HCT116 (cell line): ENCODE measurements around the gene TNRC18. TPM values are rescaled to one million over a fixed set of nuclear protein-coding genes. Genes with fewer than 3 reads are reported as not detected.

Experiments
- ATAC-seq: fragments of 200-7000 bp; cut with Tn5 transposase; 2 replicates; pipeline ENCODE4 v1.9.1; 2020; ENCODE audit warnings: mild to moderate bottlenecking, moderate library complexity
- BruUV-seq: library from RNA; stranded (reverse); fragments of 400-500 nt; replicated peaks from 2 replicates; lab custom pipeline; 2021; lab: Mats Ljungman, UMichigan
- CTCF ChIA-PET: fragments of 300-600 bp; sonication (Branson Sonifier 250); formaldehyde crosslinking; loops from one replicate; lab custom pipeline; 2021; ENCODE audit warnings: antibody characterized with exemption; lab: Charles Lee
- POLR2A ChIA-PET: fragments of 300-600, 350-600 bp; sonication (Branson Sonifier 250); formaldehyde crosslinking; loops from one replicate; lab custom pipeline; 2021; ENCODE audit warnings: antibody characterized with exemption; lab: Charles Lee
- RAD21 ChIA-PET, 2 experiments: fragments of 300-600 bp; sonication (Branson Sonifier 250); formaldehyde crosslinking; loops; one replicate each; lab custom pipeline; 2023; ENCODE audit warnings: low total read pairs in 2 of 2; ENCODE audit not compliant: uncharacterized antibody in 2 of 2, unreplicated experiment in 2 of 2, low non-redundant PET in 1 of 2; lab: Charles Lee
- DNase-seq: peaks from one replicate; pipeline ENCODE4 v3.0.0-alpha.2; 2010; ENCODE audit warnings: low read depth, low spot score
- H2AFZ ChIP-seq: fragments of 200-600 bp; shearing (Covaris generic), sonication (generic); 2 replicates; pipeline ENCODE4 v1.6.1; 2017; ENCODE audit warnings: low read depth, mixed run types, mixed read lengths, antibody characterized with exemption, low read length; ENCODE audit not compliant: poor library complexity, severe bottlenecking
- H3K27ac ChIP-seq: 2 replicates; pipeline ENCODE4 v1.5.1; 2012; ENCODE audit warnings: low read depth, low read length
- H3K27me3 ChIP-seq: fragments of 200-600 bp; sonication (generic); 2 replicates; pipeline ENCODE4 v1.6.1; 2016; ENCODE audit warnings: mixed run types, low read length, mixed read lengths; ENCODE audit not compliant: insufficient read depth
- H3K36me3 ChIP-seq, 2 experiments: fragments of 200-500 bp in 1 of 2; fragments of 200-600 bp in 1 of 2; sonication (Bioruptor generic) in 1 of 2; sonication (generic) in 1 of 2; 2 replicates each; pipeline versions ENCODE4 v1.5.1 to v1.6.1; 2014 to 2016; ENCODE audit warnings: low read length in 2 of 2, inconsistent platforms in 1 of 2, mixed read lengths in 1 of 2, mixed run types in 1 of 2; ENCODE audit not compliant: insufficient read depth in 2 of 2, control insufficient read depth in 1 of 2
- H3K4me1 ChIP-seq, 2 experiments: fragments of 200-600 bp in 1 of 2; sonication (generic) in 1 of 2; 2 replicates each; pipeline versions ENCODE4 v1.5.1 to v1.6.1; 2012 to 2017; ENCODE audit warnings: low read length in 2 of 2, inconsistent platforms in 1 of 2, mild to moderate bottlenecking in 1 of 2, mixed read lengths in 1 of 2, mixed run types in 1 of 2, moderate library complexity in 1 of 2; ENCODE audit not compliant: insufficient read depth in 2 of 2, control insufficient read depth in 1 of 2
- H3K4me2 ChIP-seq: fragments of 200-600 bp; sonication (generic); 2 replicates; pipeline ENCODE4 v1.6.1; 2017; ENCODE audit warnings: mixed run types, low read length, mixed read lengths
- H3K4me3 ChIP-seq, 2 experiments: fragments of 200-600 bp in 1 of 2; sonication (generic) in 1 of 2; replicated peaks in 1 of 2; 2 replicates each; pipeline ENCODE4 v1.5.1; 2011 to 2016; ENCODE audit warnings: low read length in 2 of 2, control low read depth in 1 of 2, low read depth in 1 of 2, mild to moderate bottlenecking in 1 of 2, mixed read lengths in 1 of 2, mixed run types in 1 of 2
- H3K79me2 ChIP-seq: fragments of 200-600 bp; sonication (generic); 2 replicates; pipeline ENCODE4 v1.6.1; 2017; ENCODE audit warnings: mild to moderate bottlenecking, mixed run types, low read length, moderate library complexity, mixed read lengths; ENCODE audit not compliant: insufficient read depth
- H3K9ac ChIP-seq: fragments of 200-600 bp; sonication (generic); 2 replicates; pipeline ENCODE4 v1.6.1; 2016; ENCODE audit warnings: low read length, mixed read lengths
- H3K9me2 ChIP-seq: fragments of 200-600 bp; sonication (generic), shearing (Covaris generic); 2 replicates; pipeline ENCODE4 v1.6.1; 2017; ENCODE audit warnings: mixed run types, mild to moderate bottlenecking, moderate library complexity; ENCODE audit not compliant: insufficient read depth
- H3K9me3 ChIP-seq, 2 experiments: fragments of 200-500 bp in 1 of 2; fragments of 200-600 bp in 1 of 2; sonication (Bioruptor generic) in 1 of 2; sonication (generic) in 1 of 2; 2 replicates each; pipeline ENCODE4 v1.6.1; 2014 to 2017; ENCODE audit warnings: low read length in 2 of 2, mixed read lengths in 2 of 2, inconsistent platforms in 1 of 2, low read depth in 1 of 2, mild to moderate bottlenecking in 1 of 2, mixed run types in 1 of 2, moderate library complexity in 1 of 2; ENCODE audit not compliant: control insufficient read depth in 1 of 2, insufficient read depth in 1 of 2
- H4K20me1 ChIP-seq: fragments of 200-600 bp; sonication (generic), shearing (Covaris generic); 2 replicates; pipeline ENCODE4 v1.6.1; 2017; ENCODE audit warnings: mixed run types, mild to moderate bottlenecking, moderate library complexity; ENCODE audit not compliant: insufficient read depth
- CBX3 ChIP-seq: IDR thresholded peaks from 2 replicates; pipeline ENCODE4 v1.6.1; 2012; ENCODE audit warnings: low read depth
- CEBPB ChIP-seq: IDR thresholded peaks from 2 replicates; pipeline ENCODE4 v1.6.1; 2012; ENCODE audit warnings: low read depth
- EGR1 ChIP-seq: IDR thresholded peaks from 2 replicates; pipeline ENCODE4 v1.6.1; 2012; ENCODE audit warnings: low read depth
- ELF1 ChIP-seq: IDR thresholded peaks from 2 replicates; pipeline ENCODE4 v1.6.1; 2012; ENCODE audit warnings: low read depth, borderline replicate concordance
- EZH2 ChIP-seq: fragments of 200-600 bp; sonication (generic); IDR thresholded peaks from 2 replicates; pipeline ENCODE4 v1.6.1; 2017; ENCODE audit warnings: antibody characterized with exemption, mixed run types
- JUND ChIP-seq: IDR thresholded peaks from 2 replicates; pipeline ENCODE4 v1.6.1; 2012
- POLR2AphosphoS5 ChIP-seq: IDR thresholded peaks from 2 replicates; pipeline ENCODE4 v1.6.1; 2011; ENCODE audit warnings: mild to moderate bottlenecking, low read depth, low read length, moderate library complexity
- RAD21 ChIP-seq: IDR thresholded peaks from 2 replicates; pipeline ENCODE4 v1.6.1; 2012; ENCODE audit warnings: low read depth, mild to moderate bottlenecking
- YY1 ChIP-seq: IDR thresholded peaks from 2 replicates; pipeline ENCODE4 v1.6.1; 2011; ENCODE audit warnings: low read length, low read depth, moderate library complexity, mild to moderate bottlenecking; ENCODE audit not compliant: insufficient replicate concordance; ENCODE audit errors: extremely low read depth
- ZNF274 ChIP-seq: fragments of 200-500 bp; sonication (Bioruptor generic); IDR thresholded peaks from 2 replicates; pipeline ENCODE4 v1.6.1; 2014; ENCODE audit warnings: mild to moderate bottlenecking, low read depth, low read length, inconsistent platforms
- intact Hi-C: fragments of 100-400 bp; cut with micrococcal nuclease; formaldehyde crosslinking; loops from 2 replicates; pipeline ENCODE4 v1.10.0; 2022
- total RNA-seq: library from RNA; stranded (reverse); gene quantifications from one replicate; pipeline ENCODE4 v1.2.1, GENCODE V29; 2021; ENCODE audit not compliant: unreplicated experiment
- TF ChIP-seq, protein P1 (sequence below): IDR thresholded peaks from 2 replicates; pipeline ENCODE4 v1.6.1; 2012
- TF ChIP-seq, protein P2 (sequence below): IDR thresholded peaks from 2 replicates; pipeline ENCODE4 v1.6.1; 2012; ENCODE audit warnings: low read depth
- TF ChIP-seq, protein P3 (sequence below): IDR thresholded peaks from 2 replicates; pipeline ENCODE4 v1.6.1; 2012
- TF ChIP-seq, protein P4 (sequence below): IDR thresholded peaks from 2 replicates; pipeline ENCODE4 v1.6.1; 2011; ENCODE audit warnings: mild to moderate bottlenecking, low read length, moderate library complexity; ENCODE audit not compliant: insufficient replicate concordance; ENCODE audit errors: extremely low read depth
- TF ChIP-seq, protein P5 (sequence below), 3 experiments: fragments of 200-600 bp in 1 of 3; sonication (generic) in 1 of 3; IDR thresholded peaks in 2 of 3; conservative IDR thresholded peaks in 1 of 3; 2 replicates each; pipeline ENCODE4 v1.5.1; 2012 to 2017; ENCODE audit warnings: low read depth in 2 of 3, low read length in 2 of 3, antibody characterized with exemption in 1 of 3, borderline replicate concordance in 1 of 3, control low read depth in 1 of 3, mild to moderate bottlenecking in 1 of 3, mixed read lengths in 1 of 3, mixed run types in 1 of 3, moderate library complexity in 1 of 3; ENCODE audit not compliant: insufficient read depth in 1 of 3

The TNRC18 gene
- total RNA-seq, 1 experiment from 2014 or later, result 101 TPM

DNA sequence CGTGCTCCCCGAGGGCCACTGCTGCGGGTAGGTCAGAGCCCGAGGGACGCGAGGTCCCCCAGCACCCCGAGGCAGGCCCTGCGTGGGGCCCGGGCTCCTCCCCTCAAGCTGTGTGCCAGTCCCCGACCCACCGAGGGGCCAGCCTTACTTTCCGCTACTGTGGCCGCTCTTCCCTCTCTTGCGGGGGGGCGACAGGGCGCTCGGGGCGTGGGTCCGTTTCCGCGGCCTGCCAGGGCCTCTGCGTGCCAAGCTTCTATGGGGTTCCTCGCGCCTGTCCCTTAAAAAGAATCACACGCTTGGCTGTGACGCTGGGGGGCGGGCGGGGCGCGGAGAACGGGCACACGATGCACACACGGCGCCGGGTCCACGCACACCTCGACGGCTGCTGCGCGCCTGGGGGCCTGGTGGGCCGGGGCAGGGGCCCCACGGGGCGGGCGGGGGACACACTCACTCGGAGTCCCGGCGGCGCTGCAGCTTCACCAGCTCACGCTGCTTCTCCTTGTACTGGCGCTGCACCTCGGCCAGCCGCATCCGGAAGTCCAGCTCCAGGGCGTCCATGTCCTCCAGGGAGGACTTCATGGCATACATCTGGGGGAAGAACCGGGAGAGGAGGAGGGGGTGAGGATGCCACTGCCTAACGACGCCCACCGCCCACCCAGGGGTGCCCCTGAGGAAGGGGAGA is 62.0 kb downstream of the TNRC18 start:
- ChIA-PET POLR2A (no interaction called here), RAD21 (no interaction called here), CTCF (no interaction called here)
- H3K4me2 ChIP-seq, result no peak overlapping the region
- H3K9ac ChIP-seq, result no peak overlapping the region
- H3K27me3 ChIP-seq, result no peaks in the 10 kb centered on the region
- H4K20me1 ChIP-seq, result 0 out of 2 replicates have a peak, but pooled peaks cover 4% of the 10 kb centered on the region
- BruUV-seq, result no TSS peak
- H3K36me3 ChIP-seq, result peaks cover 31 to 48% of the 10 kb centered on the region in 2 experiments; a peak in 3 of 4 replicates
- H3K4me1 ChIP-seq, result peaks cover 0 to 4% of the 10 kb centered on the region in 2 experiments; a peak in 1 of 4 replicates
- DNase-seq (no peak), ATAC-seq (no peak)
- no peaks in the 10 kb centered on the region for H3K9me3 ChIP-seq
- intact Hi-C loops, result loop anchor here (10.0 kb wide), 1 partner anchor 117 kb away; no protein-coding TSS in a partner anchor
- TF ChIP-seq, protein P1, sequence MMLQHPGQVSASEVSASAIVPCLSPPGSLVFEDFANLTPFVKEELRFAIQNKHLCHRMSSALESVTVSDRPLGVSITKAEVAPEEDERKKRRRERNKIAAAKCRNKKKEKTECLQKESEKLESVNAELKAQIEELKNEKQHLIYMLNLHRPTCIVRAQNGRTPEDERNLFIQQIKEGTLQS, result no peak
- TF ChIP-seq ZNF274 (no peak), RAD21 (no peak), POLR2AphosphoS5 (no peak), JUND (no peak), CBX3 (no peak), YY1 (no peak), EZH2 (no peak), EGR1 (no peak), CEBPB (no peak), ELF1 (no peak)
- TF ChIP-seq, protein P2, sequence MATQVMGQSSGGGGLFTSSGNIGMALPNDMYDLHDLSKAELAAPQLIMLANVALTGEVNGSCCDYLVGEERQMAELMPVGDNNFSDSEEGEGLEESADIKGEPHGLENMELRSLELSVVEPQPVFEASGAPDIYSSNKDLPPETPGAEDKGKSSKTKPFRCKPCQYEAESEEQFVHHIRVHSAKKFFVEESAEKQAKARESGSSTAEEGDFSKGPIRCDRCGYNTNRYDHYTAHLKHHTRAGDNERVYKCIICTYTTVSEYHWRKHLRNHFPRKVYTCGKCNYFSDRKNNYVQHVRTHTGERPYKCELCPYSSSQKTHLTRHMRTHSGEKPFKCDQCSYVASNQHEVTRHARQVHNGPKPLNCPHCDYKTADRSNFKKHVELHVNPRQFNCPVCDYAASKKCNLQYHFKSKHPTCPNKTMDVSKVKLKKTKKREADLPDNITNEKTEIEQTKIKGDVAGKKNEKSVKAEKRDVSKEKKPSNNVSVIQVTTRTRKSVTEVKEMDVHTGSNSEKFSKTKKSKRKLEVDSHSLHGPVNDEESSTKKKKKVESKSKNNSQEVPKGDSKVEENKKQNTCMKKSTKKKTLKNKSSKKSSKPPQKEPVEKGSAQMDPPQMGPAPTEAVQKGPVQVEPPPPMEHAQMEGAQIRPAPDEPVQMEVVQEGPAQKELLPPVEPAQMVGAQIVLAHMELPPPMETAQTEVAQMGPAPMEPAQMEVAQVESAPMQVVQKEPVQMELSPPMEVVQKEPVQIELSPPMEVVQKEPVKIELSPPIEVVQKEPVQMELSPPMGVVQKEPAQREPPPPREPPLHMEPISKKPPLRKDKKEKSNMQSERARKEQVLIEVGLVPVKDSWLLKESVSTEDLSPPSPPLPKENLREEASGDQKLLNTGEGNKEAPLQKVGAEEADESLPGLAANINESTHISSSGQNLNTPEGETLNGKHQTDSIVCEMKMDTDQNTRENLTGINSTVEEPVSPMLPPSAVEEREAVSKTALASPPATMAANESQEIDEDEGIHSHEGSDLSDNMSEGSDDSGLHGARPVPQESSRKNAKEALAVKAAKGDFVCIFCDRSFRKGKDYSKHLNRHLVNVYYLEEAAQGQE, result no peak
- TF ChIP-seq, protein P3, sequence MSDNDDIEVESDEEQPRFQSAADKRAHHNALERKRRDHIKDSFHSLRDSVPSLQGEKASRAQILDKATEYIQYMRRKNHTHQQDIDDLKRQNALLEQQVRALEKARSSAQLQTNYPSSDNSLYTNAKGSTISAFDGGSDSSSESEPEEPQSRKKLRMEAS, result no peak
- TF ChIP-seq, protein P4, sequence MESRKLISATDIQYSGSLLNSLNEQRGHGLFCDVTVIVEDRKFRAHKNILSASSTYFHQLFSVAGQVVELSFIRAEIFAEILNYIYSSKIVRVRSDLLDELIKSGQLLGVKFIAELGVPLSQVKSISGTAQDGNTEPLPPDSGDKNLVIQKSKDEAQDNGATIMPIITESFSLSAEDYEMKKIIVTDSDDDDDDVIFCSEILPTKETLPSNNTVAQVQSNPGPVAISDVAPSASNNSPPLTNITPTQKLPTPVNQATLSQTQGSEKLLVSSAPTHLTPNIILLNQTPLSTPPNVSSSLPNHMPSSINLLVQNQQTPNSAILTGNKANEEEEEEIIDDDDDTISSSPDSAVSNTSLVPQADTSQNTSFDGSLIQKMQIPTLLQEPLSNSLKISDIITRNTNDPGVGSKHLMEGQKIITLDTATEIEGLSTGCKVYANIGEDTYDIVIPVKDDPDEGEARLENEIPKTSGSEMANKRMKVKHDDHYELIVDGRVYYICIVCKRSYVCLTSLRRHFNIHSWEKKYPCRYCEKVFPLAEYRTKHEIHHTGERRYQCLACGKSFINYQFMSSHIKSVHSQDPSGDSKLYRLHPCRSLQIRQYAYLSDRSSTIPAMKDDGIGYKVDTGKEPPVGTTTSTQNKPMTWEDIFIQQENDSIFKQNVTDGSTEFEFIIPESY, result no peak
- TF ChIP-seq, protein P5, sequence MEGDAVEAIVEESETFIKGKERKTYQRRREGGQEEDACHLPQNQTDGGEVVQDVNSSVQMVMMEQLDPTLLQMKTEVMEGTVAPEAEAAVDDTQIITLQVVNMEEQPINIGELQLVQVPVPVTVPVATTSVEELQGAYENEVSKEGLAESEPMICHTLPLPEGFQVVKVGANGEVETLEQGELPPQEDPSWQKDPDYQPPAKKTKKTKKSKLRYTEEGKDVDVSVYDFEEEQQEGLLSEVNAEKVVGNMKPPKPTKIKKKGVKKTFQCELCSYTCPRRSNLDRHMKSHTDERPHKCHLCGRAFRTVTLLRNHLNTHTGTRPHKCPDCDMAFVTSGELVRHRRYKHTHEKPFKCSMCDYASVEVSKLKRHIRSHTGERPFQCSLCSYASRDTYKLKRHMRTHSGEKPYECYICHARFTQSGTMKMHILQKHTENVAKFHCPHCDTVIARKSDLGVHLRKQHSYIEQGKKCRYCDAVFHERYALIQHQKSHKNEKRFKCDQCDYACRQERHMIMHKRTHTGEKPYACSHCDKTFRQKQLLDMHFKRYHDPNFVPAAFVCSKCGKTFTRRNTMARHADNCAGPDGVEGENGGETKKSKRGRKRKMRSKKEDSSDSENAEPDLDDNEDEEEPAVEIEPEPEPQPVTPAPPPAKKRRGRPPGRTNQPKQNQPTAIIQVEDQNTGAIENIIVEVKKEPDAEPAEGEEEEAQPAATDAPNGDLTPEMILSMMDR (IDR thresholded peaks at IDR 0.05 in 2 of 3, conservative IDR thresholded peaks at IDR 0.05 in 1 of 3; ENCODE audit: borderline replicate concordance in 1 of 3, insufficient read depth in 1 of 3, low read depth in 2 of 3, low read length in 2 of 3), result no peak
- H2AFZ ChIP-seq, result no peak overlapping the region
- H3K9me2 ChIP-seq, result no peaks in the 10 kb centered on the region
- H3K4me3 ChIP-seq, result no peak overlapping the region
- H3K79me2 ChIP-seq, result peaks cover 41% of the 10 kb centered on the region
- no peak overlapping the region for H3K27ac ChIP-seq
